H1 (cell line): ENCODE measurements around the gene RNF43. TPM values are rescaled to one million over a fixed set of nuclear protein-coding genes. Genes with fewer than 3 reads are reported as not detected.

Experiments used
- CHD2 ChIP-seq: IDR thresholded peaks from 2 replicates; pipeline ENCODE4 v1.6.1; 2012; ENCODE audit warnings: low read length, improper control_type of control experiment
- GABPA ChIP-seq: IDR thresholded peaks from 2 replicates; pipeline ENCODE4 v1.6.1; 2011; ENCODE audit warnings: mild to moderate bottlenecking, low read length, moderate library complexity, borderline replicate concordance; ENCODE audit not compliant: insufficient read depth
- HDAC2 ChIP-seq, 2 experiments: fragments of 300-600 bp in 1 of 2; sonication (generic) in 1 of 2; IDR thresholded peaks; 2 replicates each; pipeline ENCODE4 v1.6.1; 2011 to 2012; ENCODE audit warnings: low read depth in 2 of 2, low read length in 2 of 2, mild to moderate bottlenecking in 2 of 2, moderate library complexity in 2 of 2, borderline replicate concordance in 1 of 2, inconsistent platforms in 1 of 2
- JUN ChIP-seq: IDR thresholded peaks from 2 replicates; pipeline ENCODE4 v1.6.1; 2011; ENCODE audit warnings: low read depth, mild to moderate bottlenecking, improper control_type of control experiment, low read length
- JUND ChIP-seq: IDR thresholded peaks from 2 replicates; pipeline ENCODE4 v1.6.1; 2011; ENCODE audit warnings: mild to moderate bottlenecking, improper control_type of control experiment, low read length
- SP4 ChIP-seq: IDR thresholded peaks from 2 replicates; pipeline ENCODE4 v1.6.1; 2012; ENCODE audit warnings: low read length, inconsistent platforms
- SRF ChIP-seq: IDR thresholded peaks from 2 replicates; pipeline ENCODE4 v1.6.1; 2011; ENCODE audit warnings: mild to moderate bottlenecking, low read depth, low read length, moderate library complexity
- SUZ12 ChIP-seq: fragments of 200-600 bp; sonication (generic); IDR thresholded peaks from 2 replicates; pipeline ENCODE4 v1.6.1; 2012; ENCODE audit warnings: mild to moderate bottlenecking, inconsistent platforms, low read length, moderate library complexity, mixed read lengths
- TAF7 ChIP-seq: optimal IDR thresholded peaks from 2 replicates; pipeline ENCODE3; 2011; ENCODE audit warnings: low read depth, mild to moderate bottlenecking, inconsistent platforms, low read length, moderate library complexity, borderline replicate concordance
- polyA plus RNA-seq, 7 experiments: library from polyadenylated mRNA; depleted of rRNA in 3 of 7; stranded (reverse) in 5 of 7; unstranded in 2 of 7; fragments of >200 nt in 5 of 7; fragments of 200-250 nt in 2 of 7; gene quantifications; 1 replicate in 5 of 7; 2 replicates in 1 of 7; 4 replicates in 1 of 7; pipeline versions ENCODE4 v1.2.1 to v1.2.3, GENCODE V29; 2011 to 2013; ENCODE audit warnings: missing spikeins in 2 of 7, mixed read lengths in 2 of 7
- total RNA-seq: library from RNA; stranded (reverse); fragmentation: NEBNext Ultra II Directional; extraction: Animal tissue kit (Norgen Biotek cat#: 25700); gene quantifications from 2 replicates; pipeline ENCODE4 v1.2.1, GENCODE V29; 2021
- TF ChIP-seq, protein P1 (sequence below), 3 experiments: IDR thresholded peaks; 1 replicate in 2 of 3; 2 replicates in 1 of 3; pipeline versions ENCODE4 v1.5.1 to v1.6.1; 2011; ENCODE audit warnings: low read length in 3 of 3, mild to moderate bottlenecking in 3 of 3, inconsistent platforms in 2 of 3, low read depth in 1 of 3, moderate library complexity in 1 of 3; ENCODE audit not compliant: insufficient read depth in 1 of 3; ENCODE audit errors: control extremely low read depth in 1 of 3
- TF ChIP-seq, protein P2 (sequence below): IDR thresholded peaks from 2 replicates; pipeline ENCODE4 v1.6.1; 2012; ENCODE audit warnings: low read length, inconsistent platforms

RNF43 gene
- total and polyA plus RNA-seq, 2 of the 8 experiments (the other 6 are each of a cell fraction or from before 2014, with no cell fraction given): 0.89 to 1.5 TPM

DNA sequence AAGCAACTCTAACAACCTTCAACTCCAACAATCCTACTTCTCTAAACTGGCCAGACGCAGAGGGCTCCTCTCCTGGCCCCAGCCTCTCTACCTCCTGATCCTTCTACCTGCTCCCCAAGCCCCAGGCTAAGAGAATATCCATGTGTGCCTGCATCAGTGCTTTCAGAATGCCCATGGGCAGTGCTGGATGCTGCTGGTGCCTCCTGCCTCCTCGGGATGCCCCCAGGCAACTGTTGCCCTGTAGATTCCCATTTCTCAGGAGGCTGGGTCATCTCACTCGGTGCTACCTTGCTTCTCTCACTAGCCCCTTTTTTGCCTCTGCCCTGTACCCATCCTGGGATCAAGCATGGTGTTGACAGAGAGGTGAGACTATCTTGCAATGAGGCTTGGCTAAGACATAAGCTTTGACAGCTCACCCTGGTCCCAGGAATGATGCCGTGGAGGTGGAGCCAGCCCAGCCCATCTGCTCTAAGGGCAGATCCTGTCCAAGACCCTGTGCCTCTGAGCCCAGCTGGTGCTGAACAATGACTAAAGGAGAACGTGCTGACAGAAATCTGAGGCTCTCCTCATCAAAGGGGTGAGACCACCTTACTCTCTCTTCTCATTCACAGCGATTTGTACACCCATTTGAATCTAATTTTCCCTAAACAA lies 45.9 kb downstream of the RNF43 start (continued):
- TF ChIP-seq, protein P1, sequence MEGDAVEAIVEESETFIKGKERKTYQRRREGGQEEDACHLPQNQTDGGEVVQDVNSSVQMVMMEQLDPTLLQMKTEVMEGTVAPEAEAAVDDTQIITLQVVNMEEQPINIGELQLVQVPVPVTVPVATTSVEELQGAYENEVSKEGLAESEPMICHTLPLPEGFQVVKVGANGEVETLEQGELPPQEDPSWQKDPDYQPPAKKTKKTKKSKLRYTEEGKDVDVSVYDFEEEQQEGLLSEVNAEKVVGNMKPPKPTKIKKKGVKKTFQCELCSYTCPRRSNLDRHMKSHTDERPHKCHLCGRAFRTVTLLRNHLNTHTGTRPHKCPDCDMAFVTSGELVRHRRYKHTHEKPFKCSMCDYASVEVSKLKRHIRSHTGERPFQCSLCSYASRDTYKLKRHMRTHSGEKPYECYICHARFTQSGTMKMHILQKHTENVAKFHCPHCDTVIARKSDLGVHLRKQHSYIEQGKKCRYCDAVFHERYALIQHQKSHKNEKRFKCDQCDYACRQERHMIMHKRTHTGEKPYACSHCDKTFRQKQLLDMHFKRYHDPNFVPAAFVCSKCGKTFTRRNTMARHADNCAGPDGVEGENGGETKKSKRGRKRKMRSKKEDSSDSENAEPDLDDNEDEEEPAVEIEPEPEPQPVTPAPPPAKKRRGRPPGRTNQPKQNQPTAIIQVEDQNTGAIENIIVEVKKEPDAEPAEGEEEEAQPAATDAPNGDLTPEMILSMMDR (IDR thresholded peaks at IDR 0.05; ENCODE audit: control extremely low read depth in 1 of 3, insufficient read depth in 1 of 3, low read depth in 1 of 3, low read length in 3 of 3): no peak
- TF ChIP-seq JUN (no peak), SUZ12 (no peak), TAF7 (no peak), SP4 (no peak), HDAC2 (IDR thresholded peaks at IDR 0.05; ENCODE audit: borderline replicate concordance in 1 of 2, low read depth in 2 of 2, low read length in 2 of 2) (no peak), CHD2 (no peak), GABPA (no peak), JUND (no peak), SRF (no peak)
- TF ChIP-seq, protein P2, sequence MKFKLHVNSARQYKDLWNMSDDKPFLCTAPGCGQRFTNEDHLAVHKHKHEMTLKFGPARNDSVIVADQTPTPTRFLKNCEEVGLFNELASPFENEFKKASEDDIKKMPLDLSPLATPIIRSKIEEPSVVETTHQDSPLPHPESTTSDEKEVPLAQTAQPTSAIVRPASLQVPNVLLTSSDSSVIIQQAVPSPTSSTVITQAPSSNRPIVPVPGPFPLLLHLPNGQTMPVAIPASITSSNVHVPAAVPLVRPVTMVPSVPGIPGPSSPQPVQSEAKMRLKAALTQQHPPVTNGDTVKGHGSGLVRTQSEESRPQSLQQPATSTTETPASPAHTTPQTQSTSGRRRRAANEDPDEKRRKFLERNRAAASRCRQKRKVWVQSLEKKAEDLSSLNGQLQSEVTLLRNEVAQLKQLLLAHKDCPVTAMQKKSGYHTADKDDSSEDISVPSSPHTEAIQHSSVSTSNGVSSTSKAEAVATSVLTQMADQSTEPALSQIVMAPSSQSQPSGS: no peak
